Brain microvascular endothelial cell (primary cell): Measurements from ENCODE around the gene TECPR2.

Experiments used
- DNase-seq: peaks from one replicate; pipeline ENCODE4 v3.0.0-alpha.2; 2020
- H3K27ac ChIP-seq: fragments of 250-450 bp; sonication (Bioruptor Pico); 2 replicates; pipeline ENCODE4 v1.5.1; 2020; ENCODE audit warnings: mild to moderate bottlenecking, moderate library complexity
- H3K27me3 ChIP-seq: fragments of 250-450 bp; sonication (Bioruptor Pico); replicated peaks from 2 replicates; pipeline ENCODE4 v1.5.1; 2020; ENCODE audit warnings: mild to moderate bottlenecking
- H3K36me3 ChIP-seq: fragments of 250-450 bp; sonication (Bioruptor Pico); replicated peaks from 2 replicates; pipeline ENCODE4 v1.5.1; 2020; ENCODE audit warnings: mild to moderate bottlenecking
- H3K4me3 ChIP-seq: 2 replicates; pipeline ENCODE4 v1.5.1; 2011; ENCODE audit warnings: low read depth, mild to moderate bottlenecking, control low read depth, low read length, moderate library complexity
- in situ Hi-C: cut with HindIII; loops from 2 replicates; pipeline ENCODE4 v1.10.0; 2017; ENCODE audit warnings: low sequenced_read_pairs, low pct_ligation_motif_present
- TF ChIP-seq, protein P1 (sequence below): IDR thresholded peaks from 2 replicates; pipeline ENCODE4 v1.5.1; 2011; ENCODE audit warnings: low read depth, mild to moderate bottlenecking, moderate library complexity, low read length, control low read depth, inconsistent platforms; ENCODE audit errors: missing control alignments

Gene TECPR2

DNA sequence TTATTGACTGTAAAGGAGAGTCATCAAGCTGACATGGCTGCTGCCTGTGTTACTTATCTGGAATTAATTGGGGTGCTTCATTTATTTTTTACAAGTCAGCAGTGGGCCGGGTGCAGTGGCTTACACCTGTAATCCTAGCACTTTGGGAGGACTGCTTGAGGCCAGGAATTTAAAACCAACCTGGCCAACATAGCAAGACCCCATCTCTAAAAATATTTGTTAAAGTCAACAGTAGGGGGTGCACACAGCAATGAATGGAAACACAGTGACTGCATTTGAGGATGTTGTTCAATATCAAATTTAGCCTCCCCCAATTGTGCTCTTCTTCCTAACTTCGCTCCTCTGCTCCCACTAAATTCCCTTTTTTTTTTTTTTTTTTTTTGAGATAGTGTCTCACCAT is 94.8 kb downstream of the TECPR2 start:
- DNase-seq = no peak
- Histone ChIP-seq H3K27me3 (no peaks in the 10 kb centered on the region), H3K36me3 (peaks cover 16% of the 10 kb centered on the region)

GRCh38 chr14:102461490-102462338 is 99.0 kb downstream of the TECPR2 start:
- TF ChIP-seq, protein P1, sequence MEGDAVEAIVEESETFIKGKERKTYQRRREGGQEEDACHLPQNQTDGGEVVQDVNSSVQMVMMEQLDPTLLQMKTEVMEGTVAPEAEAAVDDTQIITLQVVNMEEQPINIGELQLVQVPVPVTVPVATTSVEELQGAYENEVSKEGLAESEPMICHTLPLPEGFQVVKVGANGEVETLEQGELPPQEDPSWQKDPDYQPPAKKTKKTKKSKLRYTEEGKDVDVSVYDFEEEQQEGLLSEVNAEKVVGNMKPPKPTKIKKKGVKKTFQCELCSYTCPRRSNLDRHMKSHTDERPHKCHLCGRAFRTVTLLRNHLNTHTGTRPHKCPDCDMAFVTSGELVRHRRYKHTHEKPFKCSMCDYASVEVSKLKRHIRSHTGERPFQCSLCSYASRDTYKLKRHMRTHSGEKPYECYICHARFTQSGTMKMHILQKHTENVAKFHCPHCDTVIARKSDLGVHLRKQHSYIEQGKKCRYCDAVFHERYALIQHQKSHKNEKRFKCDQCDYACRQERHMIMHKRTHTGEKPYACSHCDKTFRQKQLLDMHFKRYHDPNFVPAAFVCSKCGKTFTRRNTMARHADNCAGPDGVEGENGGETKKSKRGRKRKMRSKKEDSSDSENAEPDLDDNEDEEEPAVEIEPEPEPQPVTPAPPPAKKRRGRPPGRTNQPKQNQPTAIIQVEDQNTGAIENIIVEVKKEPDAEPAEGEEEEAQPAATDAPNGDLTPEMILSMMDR = no peak
- in situ Hi-C loops = no loop called here
- H3K27ac ChIP-seq = no peak overlapping the region
- no peaks in the 10 kb centered on the region for H3K27me3 ChIP-seq
- H3K4me3 ChIP-seq = no peak overlapping the region
- no peak for DNase-seq
- H3K36me3 ChIP-seq = peaks cover 13% of the 10 kb centered on the region

More for the DNA sequence above, 94.8 kb downstream of the TECPR2 start:
- H3K4me3 ChIP-seq = no peak overlapping the region
- TF ChIP-seq, protein P1 = no peak
- in situ Hi-C loops = no loop called here
- no peak overlapping the region for H3K27ac ChIP-seq

DNA sequence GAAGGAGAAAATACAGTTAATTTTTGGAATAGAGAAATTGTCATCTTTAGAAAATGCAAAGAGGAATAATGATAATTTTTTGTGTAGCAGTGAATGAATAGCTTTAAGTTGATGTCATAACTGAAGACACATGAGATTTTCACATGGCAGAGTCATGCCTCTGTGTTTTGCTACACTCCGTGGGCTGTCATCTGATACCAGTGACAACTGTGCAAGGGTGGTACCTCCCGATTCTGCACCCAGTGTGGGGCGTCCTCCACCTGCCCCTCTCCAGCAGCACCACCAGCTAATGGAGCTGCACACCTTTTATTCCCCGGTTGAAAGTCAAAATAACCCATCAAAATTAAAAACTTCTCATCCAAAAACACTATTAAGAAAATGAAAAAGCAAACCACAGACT is 99.7 kb downstream of the TECPR2 start:
- H3K36me3 ChIP-seq = peaks cover 6% of the 10 kb centered on the region
- no peak overlapping the region for H3K4me3 ChIP-seq
- DNase-seq = no peak
- H3K27ac ChIP-seq = no peak overlapping the region
- TF ChIP-seq, protein P1 = no peak
- H3K27me3 ChIP-seq = no peaks in the 10 kb centered on the region
- in situ Hi-C loops = no loop called here

DNA sequence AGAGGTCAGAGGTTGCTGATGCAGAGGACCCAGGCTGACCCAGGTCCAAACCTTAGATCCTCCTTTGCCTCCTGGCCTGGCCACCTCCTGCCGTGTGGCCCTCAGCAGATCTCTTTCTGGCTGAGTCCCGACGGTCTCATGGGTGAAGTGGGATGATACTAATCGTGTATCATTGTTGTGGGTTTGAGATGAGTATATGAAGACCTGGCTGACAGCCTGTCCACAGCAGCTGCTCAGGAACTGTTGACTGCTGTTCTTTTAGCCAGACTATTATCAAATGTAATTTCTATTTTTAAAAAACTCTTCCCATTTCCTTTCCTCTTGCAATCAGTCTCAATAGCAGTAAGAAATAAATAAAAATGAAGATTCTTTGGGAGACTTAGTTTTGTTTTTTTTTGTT is 101.3 kb downstream of the TECPR2 start:
- H3K4me3 ChIP-seq = no peak overlapping the region
- TF ChIP-seq, protein P1 = no peak
- no peaks in the 10 kb centered on the region for H3K27me3 ChIP-seq
- in situ Hi-C loops = no loop called here
- no peak overlapping the region for H3K27ac ChIP-seq
- DNase-seq = no peak
- peaks cover 6% of the 10 kb centered on the region for H3K36me3 ChIP-seq

GRCh38 chr14:102464846-102465341 is 102.2 kb downstream of the TECPR2 start:
- H3K27me3 ChIP-seq = no peaks in the 10 kb centered on the region
- no peak overlapping the region for H3K27ac ChIP-seq
- in situ Hi-C loops = no loop called here
- H3K4me3 ChIP-seq = no peak overlapping the region
- TF ChIP-seq, protein P1 = no peak
- peaks cover 6% of the 10 kb centered on the region for H3K36me3 ChIP-seq
- no peak for DNase-seq
